Neuronal stem cell (in vitro differentiated cells): ENCODE results near the gene CCDC127.

Experiments used
- DNase-seq: peaks from one replicate; pipeline ENCODE4 v3.0.0-alpha.2; 2013; ENCODE audit warnings: low spot score
- H2AFZ ChIP-seq: one replicate; pipeline ENCODE4 v1.6.1; 2013; ENCODE audit warnings: mild to moderate bottlenecking, low read length, inconsistent platforms
- H2AK5ac ChIP-seq: 2 replicates; pipeline ENCODE4 v1.6.1; 2013; ENCODE audit warnings: low read depth, mild to moderate bottlenecking, inconsistent platforms, low read length, moderate library complexity, mixed read lengths
- H2BK120ac ChIP-seq: 2 replicates; pipeline ENCODE4 v1.6.1; 2013; ENCODE audit warnings: low read depth, mild to moderate bottlenecking, inconsistent platforms, low read length, moderate library complexity, mixed read lengths
- H2BK12ac ChIP-seq: one replicate; pipeline ENCODE4 v1.6.1; 2013; ENCODE audit warnings: low read length, inconsistent platforms
- H2BK15ac ChIP-seq: 2 replicates; pipeline ENCODE4 v1.6.1; 2013; ENCODE audit warnings: mild to moderate bottlenecking, low read length, inconsistent platforms, mixed read lengths
- H2BK5ac ChIP-seq: one replicate; pipeline ENCODE4 v1.6.1; 2013; ENCODE audit warnings: inconsistent platforms, mild to moderate bottlenecking, low read length, moderate library complexity
- H3K14ac ChIP-seq: one replicate; pipeline ENCODE4 v1.6.1; 2013; ENCODE audit warnings: low read length, inconsistent platforms
- H3K18ac ChIP-seq: 2 replicates; pipeline ENCODE4 v1.6.1; 2013; ENCODE audit warnings: low read length, inconsistent platforms
- H3K23ac ChIP-seq: 2 replicates; pipeline ENCODE4 v1.6.1; 2013; ENCODE audit warnings: low read depth, mild to moderate bottlenecking, mixed read lengths, low read length, inconsistent platforms; ENCODE audit not compliant: poor library complexity
- H3K27ac ChIP-seq: replicated peaks from 3 replicates; pipeline ENCODE4 v1.5.1; 2013; ENCODE audit warnings: low read length, inconsistent platforms
- H3K27me3 ChIP-seq, 3 experiments: 2 replicates each; pipeline ENCODE4 v1.6.1; 2013; ENCODE audit warnings: low read length in 3 of 3, mild to moderate bottlenecking in 2 of 3, inconsistent platforms in 1 of 3, low read depth in 1 of 3, mixed read lengths in 1 of 3, moderate library complexity in 1 of 3; ENCODE audit not compliant: control insufficient read depth in 3 of 3, insufficient read depth in 3 of 3
- H3K36me3 ChIP-seq, 2 donors: replicated peaks in 1 of 2; 2 replicates each; pipeline ENCODE4 v1.6.1; 2013; ENCODE audit warnings: low read length in 2 of 2; ENCODE audit not compliant: control insufficient read depth in 2 of 2, insufficient read depth in 2 of 2
- H3K4ac ChIP-seq: 2 replicates; pipeline ENCODE4 v1.6.1; 2013; ENCODE audit warnings: inconsistent platforms, mild to moderate bottlenecking, low read length, moderate library complexity
- H3K4me1 ChIP-seq, 2 donors: 1 replicate in 1 of 2; 2 replicates in 1 of 2; pipeline ENCODE4 v1.6.1; 2013; ENCODE audit warnings: low read length in 2 of 2, low read depth in 1 of 2; ENCODE audit not compliant: control insufficient read depth in 2 of 2, insufficient read depth in 1 of 2
- H3K4me2 ChIP-seq: one replicate; pipeline ENCODE4 v1.6.1; 2013; ENCODE audit warnings: mild to moderate bottlenecking, low read length, inconsistent platforms; ENCODE audit not compliant: insufficient read depth, poor library complexity, severe bottlenecking
- H3K4me3 ChIP-seq, 2 donors: 2 replicates each; pipeline ENCODE4 v1.5.1; 2013; ENCODE audit warnings: low read length in 2 of 2, mild to moderate bottlenecking in 2 of 2, inconsistent platforms in 1 of 2, moderate library complexity in 1 of 2
- H3K79me1 ChIP-seq: one replicate; pipeline ENCODE4 v1.6.1; 2013; ENCODE audit warnings: low read depth, mild to moderate bottlenecking, inconsistent platforms, low read length, moderate library complexity
- H3K9ac ChIP-seq: one replicate; pipeline ENCODE4 v1.6.1; 2013; ENCODE audit warnings: mild to moderate bottlenecking, low read depth, low read length, inconsistent platforms; ENCODE audit not compliant: poor library complexity
- H3K9me3 ChIP-seq, 2 donors: replicated peaks in 1 of 2; 2 replicates each; pipeline versions ENCODE3 to v1.6.1; 2013; ENCODE audit warnings: low read length in 2 of 2, mild to moderate bottlenecking in 2 of 2, inconsistent platforms in 1 of 2, low read depth in 1 of 2, mixed read lengths in 1 of 2, moderate library complexity in 1 of 2; ENCODE audit not compliant: control insufficient read depth in 2 of 2, insufficient read depth in 1 of 2
- H4K8ac ChIP-seq: one replicate; pipeline ENCODE4 v1.6.1; 2013; ENCODE audit warnings: low read depth, mild to moderate bottlenecking, inconsistent platforms, low read length, moderate library complexity
- H4K91ac ChIP-seq: one replicate; pipeline ENCODE4 v1.6.1; 2013; ENCODE audit warnings: low read length, low read depth, mild to moderate bottlenecking, inconsistent platforms; ENCODE audit not compliant: poor library complexity
- WGBS, 2 donors: extraction: QIAGEN DNeasy Blood & Tissue Kit; methylation state at CpG; one replicate each; pipeline ENCODE4 v1.1.7; 2013; ENCODE audit warnings: missing lambda C conversion rate in 2 of 2, mixed read lengths in 1 of 2; ENCODE audit not compliant: insufficient read length in 2 of 2, insufficient replicate concordance in 1 of 2; ENCODE audit errors: extremely low coverage in 2 of 2; 5-methylcytosine and 5-hydroxymethylcytosine counted together

Gene CCDC127

GRCh38 chr5:159448-160172, 58.3 kb downstream of the CCDC127 start:
- Histone ChIP-seq H3K27me3 (no peaks in the 10 kb centered on the region), H2AK5ac (no peak overlapping the region), H3K9ac (no peak overlapping the region), H3K36me3 (peaks cover 37 to 66% of the 10 kb centered on the region in 2 donors), H3K14ac (no peak overlapping the region), H3K4me3 (no peak overlapping the region), H4K91ac (no peak overlapping the region), H3K4ac (no peak overlapping the region), H2BK15ac (no peak overlapping the region), H2BK120ac (no peak overlapping the region), H3K18ac (no peak overlapping the region), H3K4me1 (peaks cover 0 to 2% of the 10 kb centered on the region in 2 donors), H4K8ac (no peak overlapping the region), H2BK12ac (no peak overlapping the region), H3K9me3 (peaks cover 0 to 3% of the 10 kb centered on the region in 2 donors), H3K27ac (no peak overlapping the region), H3K79me1 (no peaks in the 10 kb centered on the region), H3K23ac (no peak overlapping the region), H3K4me2 (no peak overlapping the region), H2AFZ (no peak overlapping the region), H2BK5ac (no peak overlapping the region)
- no CpG with 5 or more reads among the region's 19 CpGs for WGBS, 2 donors
- no peak for DNase-seq

GRCh38 chr5:158807-159447, 59.0 kb downstream of the CCDC127 start:
- Histone ChIP-seq H3K18ac (no peak overlapping the region), H3K14ac (no peak overlapping the region), H3K27ac (no peak overlapping the region), H3K4me3 (no peak overlapping the region), H3K36me3 (peaks cover 42 to 64% of the 10 kb centered on the region in 2 donors), H2BK5ac (no peak overlapping the region), H2BK120ac (no peak overlapping the region), H3K9me3 (peaks cover 0 to 2% of the 10 kb centered on the region in 2 donors), H3K79me1 (no peaks in the 10 kb centered on the region), H2AFZ (no peak overlapping the region), H4K91ac (no peak overlapping the region), H4K8ac (no peak overlapping the region), H3K4me2 (no peak overlapping the region), H3K4ac (no peak overlapping the region), H2BK15ac (no peak overlapping the region), H3K23ac (no peak overlapping the region), H3K27me3 (no peaks in the 10 kb centered on the region), H3K4me1 (peaks cover 0 to 5% of the 10 kb centered on the region in 2 donors), H3K9ac (no peak overlapping the region), H2BK12ac (no peak overlapping the region), H2AK5ac (no peak overlapping the region)
- no CpG with 5 or more reads among the region's 17 CpGs for WGBS, 2 donors
- DNase-seq = no peak

DNA sequence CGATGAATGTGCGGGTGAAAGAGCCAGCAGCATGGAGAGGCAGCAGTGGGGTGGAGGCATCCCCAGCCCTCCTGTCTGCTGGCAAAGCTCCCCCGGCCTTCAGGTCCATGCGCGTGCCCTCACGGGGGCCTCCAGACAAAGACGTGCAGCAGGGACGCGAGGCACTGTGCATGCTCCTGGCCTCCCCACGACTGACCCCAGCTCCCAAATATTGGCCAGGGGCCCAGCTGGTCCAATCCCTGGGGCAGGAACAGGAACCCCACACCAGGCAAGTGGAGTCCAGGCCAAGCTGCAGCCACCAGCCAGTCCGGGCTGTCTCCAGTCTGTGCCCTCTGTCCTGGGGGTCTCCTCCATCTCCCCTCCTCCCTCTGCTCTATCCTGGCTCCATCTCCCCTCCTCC, 60.2 kb downstream of the CCDC127 start:
- WGBS, 2 donors = no CpG with 5 or more reads among the region's 11 CpGs
- Histone ChIP-seq H3K79me1 (no peaks in the 10 kb centered on the region), H3K9ac (peak overlapping the region; percentile 46), H3K18ac (no peak overlapping the region), H3K9me3 (peaks cover 0 to 3% of the 10 kb centered on the region in 2 donors), H3K4me1 (peaks cover 0 to 8% of the 10 kb centered on the region in 2 donors), H2BK5ac (no peak overlapping the region), H2AFZ (no peak overlapping the region), H2BK12ac (no peak overlapping the region), H3K4me2 (no peak overlapping the region), H3K36me3 (peaks cover 43 to 62% of the 10 kb centered on the region in 2 donors), H3K27me3 (no peaks in the 10 kb centered on the region), H3K27ac (no peak overlapping the region), H3K4ac (no peak overlapping the region), H2BK120ac (no peak overlapping the region), H4K91ac (no peak overlapping the region), H2BK15ac (no peak overlapping the region), H4K8ac (no peak overlapping the region), H2AK5ac (no peak overlapping the region), H3K14ac (no peak overlapping the region), H3K4me3 (no peak overlapping the region), H3K23ac (no peak overlapping the region)
- DNase-seq = no peak

- Histone ChIP-seq H2BK5ac (peak overlapping the region; percentile 67), H3K27ac (no peak overlapping the region), H2BK15ac (no peak overlapping the region), H2AK5ac (no peak overlapping the region), H3K14ac (no peak overlapping the region), H3K4ac (no peak overlapping the region), H3K27me3 (no peaks in the 10 kb centered on the region), H3K4me3 (no peak overlapping the region), H3K18ac (no peak overlapping the region), H3K9ac (no peak overlapping the region), H2AFZ (no peak overlapping the region), H4K8ac (no peak overlapping the region), H3K79me1 (no peaks in the 10 kb centered on the region), H3K4me2 (no peak overlapping the region), H2BK12ac (no peak overlapping the region), H3K23ac (no peak overlapping the region), H2BK120ac (no peak overlapping the region), H3K4me1 (peaks cover 0 to 8% of the 10 kb centered on the region in 2 donors), H3K9me3 (peaks cover 0 to 3% of the 10 kb centered on the region in 2 donors), H4K91ac (no peak overlapping the region), H3K36me3 (peaks cover 43 to 56% of the 10 kb centered on the region in 2 donors)
- no peak for DNase-seq
- no CpG with 5 or more reads among the region's 12 CpGs for WGBS, 2 donors
Measured at GRCh38 chr5:157126-157715, 60.7 kb downstream of the CCDC127 start.
